Measurements from ENCODE around the gene ATRNL1.

DNA sequence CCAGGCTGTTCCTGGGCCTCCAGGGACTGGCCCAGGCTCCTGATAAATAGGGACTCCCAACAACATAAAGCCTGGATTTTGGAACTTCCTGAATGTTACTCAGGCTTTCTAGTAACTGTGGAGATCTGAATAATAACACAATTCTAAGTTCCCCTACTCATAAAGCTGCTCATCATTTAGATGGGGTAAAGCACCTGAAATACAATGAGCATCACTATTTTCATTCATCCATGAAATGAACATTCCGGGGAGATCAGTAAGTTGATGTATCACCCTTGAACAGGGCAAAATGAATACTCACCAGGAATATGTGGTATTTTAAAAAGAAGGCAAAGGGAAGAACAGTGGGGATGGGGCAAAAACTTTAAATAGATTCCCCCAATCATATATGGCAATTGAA lies 48.3 kb upstream of the ATRNL1 start:
- no peak for TF ChIP-seq EP300 (IDR thresholded peaks at IDR 0.05)
- TF ChIP-seq, protein P1, sequence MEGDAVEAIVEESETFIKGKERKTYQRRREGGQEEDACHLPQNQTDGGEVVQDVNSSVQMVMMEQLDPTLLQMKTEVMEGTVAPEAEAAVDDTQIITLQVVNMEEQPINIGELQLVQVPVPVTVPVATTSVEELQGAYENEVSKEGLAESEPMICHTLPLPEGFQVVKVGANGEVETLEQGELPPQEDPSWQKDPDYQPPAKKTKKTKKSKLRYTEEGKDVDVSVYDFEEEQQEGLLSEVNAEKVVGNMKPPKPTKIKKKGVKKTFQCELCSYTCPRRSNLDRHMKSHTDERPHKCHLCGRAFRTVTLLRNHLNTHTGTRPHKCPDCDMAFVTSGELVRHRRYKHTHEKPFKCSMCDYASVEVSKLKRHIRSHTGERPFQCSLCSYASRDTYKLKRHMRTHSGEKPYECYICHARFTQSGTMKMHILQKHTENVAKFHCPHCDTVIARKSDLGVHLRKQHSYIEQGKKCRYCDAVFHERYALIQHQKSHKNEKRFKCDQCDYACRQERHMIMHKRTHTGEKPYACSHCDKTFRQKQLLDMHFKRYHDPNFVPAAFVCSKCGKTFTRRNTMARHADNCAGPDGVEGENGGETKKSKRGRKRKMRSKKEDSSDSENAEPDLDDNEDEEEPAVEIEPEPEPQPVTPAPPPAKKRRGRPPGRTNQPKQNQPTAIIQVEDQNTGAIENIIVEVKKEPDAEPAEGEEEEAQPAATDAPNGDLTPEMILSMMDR (IDR thresholded peaks at IDR 0.05): no peak
- no peak for TF ChIP-seq POLR2AphosphoS5 (IDR thresholded peaks at IDR 0.05)
